HG03457 (cell line): ENCODE results near the gene LRGUK.

ENCODE experiments used
- ATAC-seq: cut with Tn5 transposase; IDR thresholded peaks from one replicate; pipeline ENCODE4 v1.9.1; 2021; ENCODE audit warnings: moderate number of reproducible peaks; ENCODE audit not compliant: unreplicated experiment

The LRGUK gene

DNA sequence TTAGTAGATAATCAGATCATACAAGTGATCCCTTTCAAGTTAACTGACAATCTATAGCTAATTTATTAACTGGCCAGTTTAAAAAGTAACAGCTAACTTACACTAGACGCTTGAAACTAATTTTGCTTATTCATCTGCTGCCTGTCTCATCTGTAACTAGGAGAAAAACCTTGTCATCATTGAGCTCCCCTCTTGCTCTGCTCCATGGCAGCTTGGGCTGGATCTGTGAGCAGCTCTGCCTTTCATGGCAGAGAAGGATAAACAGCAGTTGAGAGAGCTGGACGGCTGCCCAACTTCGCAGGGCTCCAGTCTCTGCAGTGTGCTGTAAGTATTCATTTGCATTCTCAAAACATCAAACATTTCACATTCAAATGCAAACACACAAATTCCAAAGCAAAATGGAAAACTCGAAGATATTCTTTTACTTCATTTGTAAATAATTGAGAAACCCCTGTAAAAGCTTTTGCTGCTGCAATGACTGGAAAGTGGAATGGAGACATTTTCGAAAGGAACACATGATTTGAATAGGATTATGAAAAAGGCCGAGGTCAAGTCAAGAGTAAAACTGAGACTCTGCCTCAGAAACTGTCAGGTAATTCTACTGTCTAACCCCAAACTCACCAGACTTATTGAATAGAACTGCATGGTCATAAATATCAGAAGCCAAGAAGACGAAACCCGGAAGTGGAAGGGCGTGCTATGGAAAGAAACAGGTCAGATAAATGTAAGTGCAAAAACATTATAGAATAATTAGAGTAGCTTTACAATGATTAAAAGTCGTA, 172.0 kb downstream of the LRGUK start:
- ATAC-seq = no peak

DNA sequence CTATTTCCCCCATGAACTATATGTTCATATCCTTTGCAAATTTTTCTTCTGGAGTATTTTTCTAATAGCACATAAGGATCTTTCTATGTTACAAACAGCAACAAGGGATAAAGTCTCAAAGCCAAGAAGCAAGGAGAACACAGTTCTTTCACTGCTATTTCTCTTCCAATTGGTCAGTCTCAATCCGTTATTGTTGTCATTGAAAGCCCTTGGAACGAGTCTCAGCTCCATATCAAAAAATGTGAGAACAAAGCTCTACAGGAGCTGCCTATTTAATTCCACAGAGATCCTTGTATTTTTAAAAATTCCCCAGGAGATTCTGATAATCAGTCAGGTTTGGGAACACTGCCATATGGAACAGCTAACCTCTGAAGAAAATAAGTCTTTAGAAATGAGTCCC, 173.8 kb downstream of the LRGUK start:
- ATAC-seq = no peak

GRCh38 chr7:134301592-134301991, 174.5 kb downstream of the LRGUK start:
- no peak for ATAC-seq

DNA sequence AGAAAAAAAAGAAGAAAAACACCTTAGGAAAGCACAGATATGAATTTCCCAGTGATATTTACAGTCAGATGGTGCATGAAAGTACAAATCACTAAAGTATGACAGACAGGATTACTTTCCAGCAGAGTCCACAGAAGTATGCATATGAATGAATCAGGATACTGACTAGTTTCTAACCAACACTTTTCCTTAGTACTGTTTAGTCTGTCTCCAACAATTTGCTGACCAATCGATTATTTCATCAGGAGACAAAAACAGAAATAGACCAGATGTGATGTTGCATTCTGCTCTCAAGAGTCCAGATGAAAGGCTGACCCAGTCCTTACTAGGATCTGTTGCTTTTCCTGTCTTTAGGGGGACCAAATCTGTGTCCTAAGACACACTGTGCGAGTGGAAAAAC, 175.0 kb downstream of the LRGUK start:
- ATAC-seq = no peak

GRCh38 chr7:134307320-134307719, 180.2 kb downstream of the LRGUK start:
- no peak for ATAC-seq

- ATAC-seq = no peak
These were observed 181.4 kb downstream of the LRGUK start for GRCh38 chr7:134308548-134308947.

GRCh38 chr7:134311807-134312206, 184.7 kb downstream of the LRGUK start:
- ATAC-seq = no peak

GRCh38 chr7:134312717-134313116, 185.6 kb downstream of the LRGUK start:
- no peak for ATAC-seq

DNA sequence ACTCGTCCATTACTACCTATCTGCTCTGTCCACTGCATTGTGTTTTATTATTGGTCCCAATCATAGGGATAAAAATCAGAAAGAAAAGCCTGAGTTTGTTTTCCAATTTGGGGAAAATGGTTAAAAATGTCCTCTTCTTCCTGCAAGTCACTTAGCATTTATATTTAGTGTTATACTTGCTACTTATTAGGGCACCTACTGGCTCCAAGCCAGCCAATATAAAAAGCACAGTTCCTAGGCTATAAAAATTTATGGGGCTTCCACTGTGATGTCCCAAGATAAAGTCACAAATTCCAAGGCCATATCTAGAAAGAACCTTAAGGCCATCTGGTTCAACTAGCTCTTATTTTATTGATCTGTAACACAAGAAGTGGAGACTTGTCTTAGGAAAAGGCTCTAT, 186.4 kb downstream of the LRGUK start:
- no peak for ATAC-seq
